HG02759 (cell line): Measurements from ENCODE around the gene KCNA2.

Experiments used
- ATAC-seq: cut with Tn5 transposase; IDR thresholded peaks from one replicate; pipeline ENCODE4 v1.9.1; 2021; ENCODE audit warnings: mild to moderate bottlenecking, moderate library complexity; ENCODE audit not compliant: unreplicated experiment

The KCNA2 gene

DNA sequence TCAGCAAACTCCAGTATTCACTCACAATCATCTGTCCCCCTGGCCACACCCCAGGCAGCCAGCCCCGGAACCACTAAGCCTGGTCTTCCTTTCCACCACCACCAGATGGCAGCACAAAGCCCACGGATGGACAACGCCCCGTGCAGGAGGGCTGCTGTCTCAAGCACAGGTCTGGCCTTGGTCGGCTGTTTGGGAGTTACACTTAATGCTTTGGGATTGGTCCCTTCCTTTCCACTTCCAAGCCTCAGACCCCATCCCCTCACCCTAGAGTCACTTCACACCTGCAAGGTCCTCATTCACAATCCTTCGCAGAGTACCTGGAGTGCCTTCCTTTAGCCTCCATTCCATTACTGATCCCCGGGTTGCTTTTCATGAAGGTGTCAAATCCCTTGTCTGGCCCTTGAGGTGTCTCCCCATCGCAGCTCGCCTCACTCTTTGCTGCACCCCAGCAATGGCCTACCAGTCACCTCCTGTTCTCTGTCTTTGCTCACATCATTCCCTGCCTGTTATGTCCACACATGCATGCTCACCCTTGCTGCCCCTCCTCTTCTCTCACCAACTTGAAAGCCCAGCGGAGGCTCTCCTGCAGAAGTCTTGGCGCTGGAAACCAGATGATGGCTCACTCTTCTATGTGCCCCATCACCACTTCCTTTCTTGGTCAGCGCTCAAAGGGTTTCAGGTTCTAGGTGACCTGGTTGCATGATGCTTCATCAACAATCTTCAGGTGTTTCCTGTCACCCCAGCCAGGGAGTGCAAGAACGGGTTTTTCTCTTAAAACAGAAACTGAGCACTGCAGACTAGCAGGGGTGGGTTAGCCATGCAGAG is 24.9 kb upstream of the KCNA2 start:
- ATAC-seq, result peak; percentile 52

DNA sequence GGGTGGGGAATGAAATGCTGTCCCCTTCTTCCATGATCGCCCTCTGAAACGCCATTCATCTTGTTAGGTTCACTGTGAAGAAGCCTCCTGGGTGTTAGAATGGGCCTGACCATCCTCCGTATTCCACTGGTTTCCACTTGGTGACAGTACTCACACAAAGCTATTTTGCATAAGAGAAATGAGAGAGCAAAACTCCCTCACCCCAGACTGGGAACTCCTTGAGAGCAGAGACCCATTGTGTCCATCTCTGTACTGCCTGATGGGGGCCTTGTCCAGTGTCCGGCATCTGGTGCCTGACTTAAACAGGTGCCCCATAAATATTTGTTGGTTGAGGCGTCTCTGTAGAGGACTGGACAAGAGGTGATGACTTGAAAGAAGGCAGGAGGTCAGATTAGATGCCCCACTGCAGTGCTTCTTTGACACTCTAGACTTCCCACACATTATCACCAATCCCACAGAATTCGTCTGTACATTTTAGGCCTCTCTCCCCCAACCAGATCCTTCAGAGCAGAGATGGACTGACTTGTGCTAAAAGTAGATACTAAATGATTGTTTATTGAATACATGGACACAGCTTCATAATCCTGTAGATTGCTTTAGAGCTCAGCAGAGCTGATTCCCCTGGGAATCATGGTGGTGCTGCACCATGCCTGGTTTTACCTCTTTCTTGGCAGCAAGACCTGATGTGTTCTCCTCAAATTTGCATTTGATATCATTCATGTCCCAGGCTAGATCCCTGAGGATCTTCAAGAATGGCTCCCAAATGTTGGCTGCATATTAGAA is 22.4 kb upstream of the KCNA2 start:
- no peak for ATAC-seq

GRCh38 chr1:110627764-110628163 is 21.6 kb upstream of the KCNA2 start:
- no peak for ATAC-seq

DNA sequence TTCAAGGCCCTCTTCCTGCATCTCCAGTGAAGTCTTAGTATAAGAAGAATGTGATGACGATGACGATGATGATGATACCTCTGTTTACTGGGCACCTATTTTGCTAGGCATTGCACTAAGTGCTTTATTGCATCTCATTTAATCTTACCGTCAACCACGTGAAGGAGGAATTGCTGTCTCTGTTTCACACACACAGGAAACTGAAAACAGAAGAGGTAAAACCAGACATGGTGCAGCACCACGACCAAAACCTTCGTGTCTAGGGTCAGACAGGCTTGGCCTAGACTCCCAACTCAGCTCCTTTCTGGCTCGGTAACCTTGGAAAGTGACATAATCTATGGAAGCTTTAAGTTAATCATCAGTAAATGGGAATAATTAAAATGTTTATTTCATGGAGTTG is 20.7 kb upstream of the KCNA2 start:
- no peak for ATAC-seq

DNA sequence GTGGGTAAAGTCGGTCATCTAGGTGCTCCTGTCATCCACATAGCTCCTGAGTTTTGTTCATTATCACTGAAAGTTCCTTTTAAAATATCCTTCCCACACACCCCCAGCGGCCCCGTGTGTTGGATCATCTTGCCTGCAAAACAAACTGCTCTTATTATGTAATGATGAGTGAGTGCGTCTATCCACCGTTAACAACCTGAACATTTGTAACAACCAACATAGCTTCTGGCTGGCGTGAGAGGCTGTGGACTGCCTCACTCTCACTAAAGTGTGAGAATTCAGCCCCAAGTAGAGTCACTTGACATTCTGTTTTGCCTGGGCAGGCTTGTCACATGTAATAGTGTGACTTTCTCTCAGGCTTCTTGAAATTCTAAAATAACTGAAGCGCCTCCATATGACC is 14.5 kb upstream of the KCNA2 start:
- ATAC-seq, result no peak

DNA sequence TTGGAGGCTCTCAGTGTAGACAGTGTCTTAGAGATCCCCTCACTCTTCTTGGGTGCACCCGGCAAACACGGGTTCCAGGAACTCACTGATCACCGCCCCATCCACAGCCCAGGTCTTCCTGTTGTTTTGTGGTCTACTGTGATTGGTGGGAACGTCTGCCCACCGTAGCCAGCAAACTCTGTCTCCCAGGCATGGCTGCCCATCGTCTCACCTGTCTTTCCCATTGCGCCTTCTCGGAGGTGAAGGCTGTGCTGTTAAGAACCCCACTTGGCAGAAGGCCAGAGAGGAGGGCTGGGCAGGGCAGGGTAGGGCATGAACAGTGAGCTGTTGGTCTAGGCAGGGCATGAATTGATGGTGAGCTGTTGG is 14.1 kb upstream of the KCNA2 start:
- no peak for ATAC-seq

DNA sequence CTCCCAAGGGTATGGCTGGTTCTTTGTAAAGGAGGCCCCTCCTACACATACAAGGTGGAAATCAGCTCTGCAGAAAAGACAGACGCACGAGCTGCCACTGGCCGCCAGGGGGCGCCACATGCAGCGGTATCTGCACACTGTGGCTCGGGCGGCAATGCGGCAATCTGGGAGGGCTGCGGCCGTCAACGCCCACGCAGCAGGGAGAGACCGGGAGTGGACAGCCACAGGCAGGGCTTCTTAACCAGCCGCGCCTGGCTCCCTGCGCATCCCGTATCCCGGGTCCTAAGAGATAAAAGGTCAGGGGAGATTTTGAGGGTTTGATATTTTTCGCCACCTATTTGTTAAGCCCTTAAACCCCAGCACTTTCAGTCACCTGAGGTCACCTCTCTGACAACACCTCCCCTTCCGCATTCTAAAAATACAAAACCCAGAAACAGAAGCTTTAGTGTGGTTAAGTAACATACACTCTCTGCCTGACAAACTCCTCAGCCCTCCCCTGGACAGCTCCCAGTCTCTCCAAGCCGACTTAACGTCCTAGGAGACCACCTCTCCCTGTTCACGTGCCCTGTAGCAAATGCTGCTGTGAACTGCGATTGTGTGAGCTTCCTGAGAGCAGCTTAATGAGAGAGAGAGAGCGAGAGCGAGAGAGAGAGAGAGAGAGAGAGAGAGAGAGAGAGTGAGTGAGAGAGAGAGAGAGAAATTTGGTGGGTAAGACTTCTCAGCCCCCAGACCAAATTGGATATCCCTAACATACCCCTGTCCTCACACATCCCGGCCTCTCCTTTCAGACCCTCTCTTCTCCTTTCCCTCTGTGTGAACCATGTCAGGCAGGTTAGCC is 13.5 kb upstream of the KCNA2 start:
- ATAC-seq, result peak; percentile 87

- ATAC-seq, result no peak
Measured at GRCh38 chr1:110618668-110619067, 12.5 kb upstream of the KCNA2 start.

DNA sequence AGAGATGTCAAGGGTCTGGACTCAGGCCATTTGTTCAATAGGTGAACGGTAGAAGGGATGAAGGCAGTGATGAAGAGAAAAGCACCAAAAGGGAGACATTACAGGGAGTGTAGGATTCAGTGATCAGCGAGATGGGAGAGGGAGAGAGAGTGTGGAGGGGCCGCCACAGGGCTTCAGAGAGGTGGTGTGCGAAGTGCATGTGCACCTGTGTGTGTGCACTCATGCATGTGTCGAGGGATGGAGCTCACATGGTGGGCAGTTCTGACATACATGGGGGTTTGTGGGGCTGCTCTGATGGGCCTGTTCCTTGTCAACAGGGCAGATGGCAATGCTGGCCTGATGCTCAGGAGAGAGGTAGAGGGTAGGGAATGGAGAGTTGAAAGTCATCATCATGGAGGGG is 11.4 kb upstream of the KCNA2 start:
- no peak for ATAC-seq

DNA sequence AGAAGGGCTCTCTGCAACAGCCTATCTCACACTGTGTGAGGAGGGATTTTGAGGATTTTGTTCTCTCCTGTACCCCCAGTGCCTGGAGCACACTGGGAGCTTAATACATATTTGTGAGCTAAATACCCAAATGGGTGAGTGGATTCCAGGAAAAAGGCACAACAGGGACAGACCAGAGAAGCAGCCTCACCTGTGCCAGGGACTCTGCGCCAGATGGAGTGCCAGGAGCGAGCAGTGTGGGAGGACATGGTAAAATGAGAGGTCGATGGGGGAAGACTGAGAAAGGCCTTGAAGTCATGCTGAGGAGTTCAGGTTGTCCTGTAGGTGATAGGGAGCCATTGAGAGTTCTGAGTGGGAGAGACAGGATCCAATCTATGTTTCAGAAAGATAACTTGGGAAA is 11.0 kb upstream of the KCNA2 start:
- ATAC-seq, result no peak

GRCh38 chr1:110616587-110616986 is 10.4 kb upstream of the KCNA2 start:
- ATAC-seq, result no peak

DNA sequence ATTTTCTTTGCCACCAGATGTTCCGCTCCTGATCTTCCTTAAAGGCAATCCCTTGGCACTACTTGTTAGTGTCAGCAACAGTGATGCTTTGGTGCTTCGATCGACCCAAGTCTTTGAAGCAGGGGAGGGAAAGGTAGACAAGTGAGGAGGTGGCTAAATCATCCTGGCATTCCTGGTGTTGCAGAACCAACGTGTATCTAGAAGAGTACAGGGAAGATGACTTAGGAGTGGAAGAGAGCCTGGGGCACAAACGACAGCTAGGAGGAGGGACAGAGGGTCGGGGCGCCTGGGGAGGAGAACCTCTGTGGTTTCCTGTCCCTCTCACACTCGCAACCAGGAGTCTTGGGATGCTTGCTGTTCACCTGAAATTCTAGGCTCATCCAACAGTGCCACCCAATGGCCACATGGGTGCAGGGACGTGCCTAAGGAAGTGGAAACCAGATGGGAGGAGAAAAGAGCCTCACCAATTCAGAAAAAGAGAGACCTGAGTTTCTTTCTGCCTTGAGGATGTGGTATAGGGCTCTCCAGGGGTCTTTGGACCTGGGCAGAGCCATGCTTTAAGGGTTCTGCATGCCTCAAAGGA is 9.5 kb upstream of the KCNA2 start:
- ATAC-seq, result no peak

DNA sequence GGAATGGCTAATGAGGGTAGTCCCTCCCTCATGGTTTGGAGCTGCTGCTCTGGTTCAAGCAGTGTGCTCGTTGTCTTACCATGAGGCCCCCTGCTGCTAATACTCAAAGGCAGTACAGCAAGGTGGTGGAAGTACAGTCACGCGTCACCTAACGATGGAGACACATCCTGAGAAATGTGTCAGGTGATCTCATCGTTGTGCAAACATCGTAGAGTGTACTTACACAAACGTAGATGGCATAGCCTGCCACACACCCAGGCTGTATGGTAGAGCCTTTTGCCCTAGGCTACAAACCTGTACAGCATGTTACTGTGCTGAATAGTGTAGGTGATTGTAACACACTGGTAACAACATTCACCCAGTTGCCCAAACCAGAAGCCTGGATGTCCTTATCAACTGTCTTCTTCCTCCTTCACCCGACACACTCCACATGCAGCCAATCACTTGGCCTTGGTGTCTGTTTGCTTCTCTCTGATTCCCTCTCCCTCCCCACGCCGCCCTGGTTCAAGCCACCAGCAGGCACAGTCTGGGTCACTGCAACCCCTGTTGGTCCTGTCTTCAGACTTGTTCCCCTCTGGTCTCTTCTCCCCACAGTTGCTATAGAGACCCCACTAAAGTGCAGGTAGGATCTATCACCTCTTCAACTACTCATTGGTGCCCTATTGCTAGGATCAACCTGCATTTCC is 6.0 kb upstream of the KCNA2 start:
- ATAC-seq, result no peak

GRCh38 chr1:110610696-110611286 is 4.6 kb upstream of the KCNA2 start:
- no peak for ATAC-seq

DNA sequence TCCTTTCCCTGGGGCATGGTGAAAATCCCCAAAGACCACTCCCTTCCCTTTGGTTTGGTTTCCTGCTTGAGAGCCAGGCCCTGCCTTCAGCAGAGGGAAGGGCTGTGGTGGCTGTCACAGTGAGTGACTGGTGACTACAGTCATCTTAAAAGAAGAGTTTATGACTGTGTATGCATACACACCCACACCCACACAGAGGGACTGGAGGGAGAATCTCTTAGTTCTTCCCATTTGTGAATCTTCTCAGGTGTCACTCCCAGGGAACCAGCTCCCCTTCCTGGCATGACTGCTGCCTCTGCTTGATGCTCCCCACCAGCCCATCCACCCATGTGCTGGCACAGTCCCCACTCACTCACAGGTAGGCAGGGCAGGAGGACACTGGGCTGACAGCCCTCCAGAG is 3.9 kb upstream of the KCNA2 start:
- no peak for ATAC-seq

DNA sequence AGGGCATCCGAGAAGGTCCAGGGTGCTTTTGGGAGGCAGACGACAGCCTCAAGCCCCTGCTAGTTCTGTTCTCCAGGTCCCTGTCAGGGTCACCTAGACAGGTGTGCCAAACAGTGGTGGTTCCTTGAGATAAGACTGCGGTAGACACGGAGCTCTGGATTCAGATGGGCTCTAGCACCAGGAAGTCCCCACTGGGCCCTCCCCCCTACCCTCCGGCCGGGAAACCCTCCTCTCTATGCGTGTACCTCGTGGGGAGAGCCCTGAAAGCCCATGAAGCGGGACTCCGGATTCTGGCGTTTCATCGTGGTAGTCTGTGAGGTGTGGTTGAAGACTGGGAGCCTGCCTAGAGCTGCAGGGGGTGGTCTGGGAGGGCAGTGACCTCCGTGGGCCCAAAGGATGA is 2.1 kb upstream of the KCNA2 start:
- ATAC-seq, result no peak

GRCh38 chr1:110607536-110608230 is 1.5 kb upstream of the KCNA2 start:
- no peak for ATAC-seq

DNA sequence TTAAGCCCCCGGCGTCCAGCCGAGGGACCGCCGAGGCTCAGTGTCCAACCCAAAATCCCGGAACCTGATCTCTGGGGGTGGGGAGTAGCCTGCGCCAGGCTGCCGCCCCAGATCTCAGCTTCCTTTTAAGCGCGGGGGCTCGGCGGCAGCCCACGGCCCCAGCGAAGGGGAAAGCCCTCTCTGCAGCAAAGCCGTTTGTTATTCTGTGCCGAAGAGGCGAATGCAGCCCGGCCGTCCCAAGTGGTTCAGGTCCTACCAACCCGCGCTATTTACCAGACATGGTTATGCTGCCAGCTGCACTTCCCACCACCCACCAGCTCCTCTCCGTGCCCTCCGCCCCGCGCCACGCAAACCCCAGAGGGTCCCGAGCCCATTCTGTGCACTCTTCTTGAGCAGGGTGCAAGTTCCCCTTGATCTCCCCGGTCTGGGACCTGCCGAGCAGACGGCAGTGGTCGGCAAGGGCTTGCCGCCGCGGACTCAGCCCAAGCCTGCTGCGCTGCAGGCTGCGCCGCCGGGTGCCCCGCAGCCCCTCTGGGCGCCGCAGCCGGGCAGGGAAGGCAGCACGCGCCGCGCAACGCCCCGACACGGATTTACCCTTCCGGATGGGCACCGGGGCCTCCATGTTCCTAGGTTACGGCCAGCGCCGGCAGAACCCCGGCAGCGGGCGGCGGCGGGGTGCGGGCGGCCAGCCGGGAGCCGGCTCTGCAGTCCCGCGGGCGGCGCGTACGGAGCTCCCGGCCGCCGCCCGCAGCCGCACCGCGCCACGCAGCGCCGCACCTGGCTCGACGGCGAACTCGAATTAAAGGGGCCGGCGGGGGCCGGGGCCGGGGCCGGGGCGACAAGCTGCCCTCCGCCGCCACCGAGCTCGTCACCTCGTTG is 738 bp upstream of the KCNA2 start:
- no peak for ATAC-seq

DNA sequence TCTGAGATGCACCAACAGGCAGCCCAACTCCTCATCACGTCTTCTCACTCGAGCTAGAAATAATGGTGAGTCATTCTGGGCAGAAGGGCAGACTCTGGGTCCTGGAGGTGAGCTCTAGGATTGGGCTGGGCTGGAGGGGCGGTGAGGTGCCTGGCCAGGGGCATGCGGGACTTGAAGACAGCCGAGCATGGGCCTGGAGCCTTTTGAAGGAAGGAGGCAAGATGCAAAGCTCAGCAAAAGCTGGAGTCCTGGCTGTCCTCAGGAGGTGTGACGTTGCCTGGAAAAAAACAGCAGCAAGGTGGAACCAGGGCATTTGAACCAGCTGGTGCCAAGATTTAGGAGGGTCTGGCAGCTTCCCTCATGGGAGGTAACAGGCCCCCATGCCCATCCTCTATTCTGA is 712 bp downstream of the KCNA2 start:
- no peak for ATAC-seq
